Small intestine (tissue), 7 donors: Measurements from ENCODE around the gene LRMDA. TPM values are rescaled to one million over a fixed set of nuclear protein-coding genes. Genes with fewer than 3 reads are reported as not detected.
A peak's percentile ranks its signal among the peaks of the same experiment; 100 is the strongest.

Source experiments
- DNase-seq, 2 donors: peaks; one replicate each; pipeline versions ENCODE4 v3.0.0 to v3.0.0-alpha.2; 2013
- FAIRE-seq: peaks from 2 replicates; lab custom pipeline; 2012; peaks lifted over from hg19 to GRCh38; lab: Jason Lieb, UNC
- H3K27ac ChIP-seq, 3 donors: one replicate each; pipeline ENCODE4 v1.5.1; 2013; ENCODE audit warnings: low read length in 2 of 3, mild to moderate bottlenecking in 2 of 3, control low read depth in 1 of 3, inconsistent platforms in 1 of 3, low read depth in 1 of 3, moderate library complexity in 1 of 3
- H3K27me3 ChIP-seq, 3 donors: one replicate each; pipeline ENCODE4 v1.6.1; 2013; ENCODE audit warnings: low read length in 3 of 3, inconsistent platforms in 1 of 3; ENCODE audit not compliant: control insufficient read depth in 3 of 3, insufficient read depth in 3 of 3
- H3K36me3 ChIP-seq, 3 donors: one replicate each; pipeline ENCODE4 v1.6.1; 2013; ENCODE audit warnings: low read length in 3 of 3, inconsistent platforms in 1 of 3, low read depth in 1 of 3, mild to moderate bottlenecking in 1 of 3, moderate library complexity in 1 of 3; ENCODE audit not compliant: control insufficient read depth in 3 of 3, insufficient read depth in 2 of 3
- H3K4me1 ChIP-seq, 3 donors: one replicate each; pipeline ENCODE4 v1.6.1; 2013; ENCODE audit warnings: low read length in 2 of 3, inconsistent platforms in 1 of 3, low read depth in 1 of 3, mild to moderate bottlenecking in 1 of 3, moderate library complexity in 1 of 3; ENCODE audit not compliant: control insufficient read depth in 3 of 3, insufficient read depth in 2 of 3
- H3K4me3 ChIP-seq, 3 donors: one replicate each; pipeline ENCODE4 v1.5.1; 2013; ENCODE audit warnings: low read length in 3 of 3, control low read depth in 1 of 3, inconsistent platforms in 1 of 3, low read depth in 1 of 3, mild to moderate bottlenecking in 1 of 3, moderate library complexity in 1 of 3
- H3K9me3 ChIP-seq, 2 donors: one replicate each; pipeline ENCODE4 v1.6.1; 2013; ENCODE audit warnings: low read depth in 1 of 2, low read length in 1 of 2; ENCODE audit not compliant: control insufficient read depth in 2 of 2, insufficient read depth in 1 of 2
- WGBS, 3 donors: extraction: QIAGEN DNeasy Blood & Tissue Kit; methylation state at CpG; one replicate each; pipeline ENCODE4 v1.1.7; 2013; 5-methylcytosine and 5-hydroxymethylcytosine counted together
- polyA plus RNA-seq, 4 donors: library from polyadenylated mRNA; stranded (reverse) in 3 of 4; unstranded in 1 of 4; fragments of 200-250 nt in 3 of 4; fragments of 120-200 nt in 1 of 4; gene quantifications; one replicate each; pipeline versions ENCODE4 v1.2.1 to v1.2.3, GENCODE V29; 2013
- donor health status: healthy with polysubstance abuse.
- donor health status: control.
- donor health status: control.
- donor health status: Bipolar disorder and iron deficiency.
- donor health status: healthy.

LRMDA gene
- polyA plus RNA-seq, 4 donors, result 5.6 to 16.2 (median 6.0) TPM; not detected in 1

GRCh38 chr10:75707080-75707840, 275.8 kb downstream of the LRMDA start:
- DNase-seq (no peak), FAIRE-seq (no peak)
- Histone ChIP-seq H3K4me3 (no peak overlapping the region), H3K9me3 (no peaks in the 10 kb centered on the region), H3K27me3 (no peaks in the 10 kb centered on the region), H3K4me1 (peaks cover 0 to 3% (median 0%) of the 10 kb centered on the region in 3 donors), H3K36me3 (no peaks in the 10 kb centered on the region), H3K27ac (no peak overlapping the region)
- WGBS, 3 donors, result 82 to 88% (median 88%) methylated on average over 9 of the region's 9 CpGs

GRCh38 chr10:75708060-75708459, 276.6 kb downstream of the LRMDA start:
- FAIRE-seq (no peak), DNase-seq (no peak)
- 75 to 84% (median 78%) methylated on average over 9 of the region's 9 CpGs for WGBS, 3 donors
- no peaks in the 10 kb centered on the region for H3K9me3 ChIP-seq
- no peak overlapping the region for H3K4me3 ChIP-seq
- no peak overlapping the region for H3K27ac ChIP-seq
- no peaks in the 10 kb centered on the region for H3K27me3 ChIP-seq
- H3K36me3 ChIP-seq, result no peaks in the 10 kb centered on the region
- peaks cover 0 to 3% (median 0%) of the 10 kb centered on the region in 3 donors for H3K4me1 ChIP-seq

GRCh38 chr10:75709245-75709644, 277.8 kb downstream of the LRMDA start:
- WGBS, 3 donors, result 79 to 80% (median 79%) methylated on average over 4 of the region's 4 CpGs
- no peak overlapping the region for H3K27ac ChIP-seq
- H3K36me3 ChIP-seq, result no peaks in the 10 kb centered on the region
- no peaks in the 10 kb centered on the region for H3K27me3 ChIP-seq
- H3K4me3 ChIP-seq, result no peak overlapping the region
- no peaks in the 10 kb centered on the region for H3K9me3 ChIP-seq
- H3K4me1 ChIP-seq, result no peaks in the 10 kb centered on the region
- FAIRE-seq (no peak), DNase-seq (no peak)

- H3K4me1 ChIP-seq, result no peaks in the 10 kb centered on the region
- WGBS, 3 donors, result 52 to 80% (median 58%) methylated on average over 3 of the region's 3 CpGs
- no peak overlapping the region for H3K27ac ChIP-seq
- no peak for DNase-seq
- no peaks in the 10 kb centered on the region for H3K9me3 ChIP-seq
- FAIRE-seq, result no peak
- no peaks in the 10 kb centered on the region for H3K36me3 ChIP-seq
- H3K27me3 ChIP-seq, result no peaks in the 10 kb centered on the region
- no peak overlapping the region for H3K4me3 ChIP-seq
Measured at GRCh38 chr10:75709811-75710210, 278.4 kb downstream of the LRMDA start.

- H3K36me3 ChIP-seq, result no peaks in the 10 kb centered on the region
- no peak for DNase-seq
- no peaks in the 10 kb centered on the region for H3K27me3 ChIP-seq
- H3K9me3 ChIP-seq, result no peaks in the 10 kb centered on the region
- no peaks in the 10 kb centered on the region for H3K4me1 ChIP-seq
- 55 to 75% (median 70%) methylated on average over 22 of the region's 22 CpGs for WGBS, 3 donors
- FAIRE-seq, result no peak
- H3K4me3 ChIP-seq, result no peak overlapping the region
- no peak overlapping the region for H3K27ac ChIP-seq
Measured at GRCh38 chr10:75712242-75712880, 280.9 kb downstream of the LRMDA start.

GRCh38 chr10:75716506-75716905, 285.1 kb downstream of the LRMDA start:
- Histone ChIP-seq H3K27me3 (no peaks in the 10 kb centered on the region), H3K27ac (no peak overlapping the region), H3K4me3 (no peak overlapping the region), H3K9me3 (no peaks in the 10 kb centered on the region), H3K4me1 (no peaks in the 10 kb centered on the region), H3K36me3 (no peaks in the 10 kb centered on the region)
- FAIRE-seq (no peak), DNase-seq (no peak)
- WGBS, 3 donors, result 86 to 92% (median 86%) methylated on average over 3 of the region's 3 CpGs

GRCh38 chr10:75717126-75717916, 285.9 kb downstream of the LRMDA start:
- H3K9me3 ChIP-seq, result no peaks in the 10 kb centered on the region
- H3K27me3 ChIP-seq, result no peaks in the 10 kb centered on the region
- WGBS, 3 donors, result 90 to 95% (median 92%) methylated on average over 10 of the region's 10 CpGs
- DNase-seq, result peak in 1 of 2 donors; percentile 3
- FAIRE-seq, result no peak
- H3K4me1 ChIP-seq, result no peaks in the 10 kb centered on the region
- no peak overlapping the region for H3K27ac ChIP-seq
- no peak overlapping the region for H3K4me3 ChIP-seq
- H3K36me3 ChIP-seq, result no peaks in the 10 kb centered on the region

GRCh38 chr10:75718991-75719390, 287.6 kb downstream of the LRMDA start:
- no peaks in the 10 kb centered on the region for H3K27me3 ChIP-seq
- DNase-seq (no peak), FAIRE-seq (no peak)
- H3K4me1 ChIP-seq, result no peaks in the 10 kb centered on the region
- no peak overlapping the region for H3K27ac ChIP-seq
- no peak overlapping the region for H3K4me3 ChIP-seq
- no peaks in the 10 kb centered on the region for H3K9me3 ChIP-seq
- H3K36me3 ChIP-seq, result no peaks in the 10 kb centered on the region
